HG03571 (cell line): ENCODE data around the gene HOMER1.
A peak's percentile ranks its signal among the peaks of the same experiment; 100 is the strongest.
"Not testable (repeated sequence)": the region's sequence is repeated elsewhere in the genome, so short reads cannot be mapped to it uniquely, and the experiment has no call there.

Experiments
- ATAC-seq: cut with Tn5 transposase; IDR thresholded peaks from one replicate; pipeline ENCODE4 v1.9.1; 2021; ENCODE audit not compliant: unreplicated experiment

The HOMER1 gene

DNA sequence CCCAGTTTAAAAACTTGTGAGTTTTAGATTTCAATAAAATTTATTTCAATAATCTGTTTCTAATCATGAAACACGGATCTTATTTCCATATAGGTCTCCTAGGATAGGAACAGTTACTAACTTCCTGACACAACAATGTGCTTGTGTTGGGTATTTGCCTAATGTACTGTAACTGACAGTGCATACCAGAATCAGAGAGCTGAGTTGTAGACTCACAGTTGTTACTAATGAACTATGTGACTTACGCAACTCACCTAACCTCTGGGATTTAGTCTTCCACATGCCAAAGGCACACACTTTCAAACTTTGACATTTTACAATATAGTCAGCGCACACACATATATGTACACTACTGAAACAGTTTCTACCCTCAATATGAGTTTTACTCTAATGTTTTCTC lies 77.7 kb downstream of the HOMER1 start:
- ATAC-seq, result no peak

DNA sequence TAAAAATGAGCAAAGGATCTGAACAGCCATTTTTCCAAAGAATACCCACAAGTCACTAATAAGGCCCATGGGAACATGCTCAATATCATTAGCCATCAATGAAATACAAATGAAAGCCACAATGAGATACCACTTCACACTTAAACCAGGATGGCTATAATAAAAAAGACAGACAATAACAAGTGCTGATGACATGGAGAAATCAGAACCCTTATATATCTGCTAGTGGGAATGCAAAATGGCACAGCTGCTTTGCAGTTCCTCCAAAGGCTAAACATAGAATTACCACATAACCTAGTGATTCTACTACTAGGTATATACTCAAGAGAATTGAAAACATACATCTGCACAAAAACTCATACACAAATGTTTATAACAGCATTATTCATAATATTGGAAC lies 83.7 kb downstream of the HOMER1 start:
- no peak for ATAC-seq

DNA sequence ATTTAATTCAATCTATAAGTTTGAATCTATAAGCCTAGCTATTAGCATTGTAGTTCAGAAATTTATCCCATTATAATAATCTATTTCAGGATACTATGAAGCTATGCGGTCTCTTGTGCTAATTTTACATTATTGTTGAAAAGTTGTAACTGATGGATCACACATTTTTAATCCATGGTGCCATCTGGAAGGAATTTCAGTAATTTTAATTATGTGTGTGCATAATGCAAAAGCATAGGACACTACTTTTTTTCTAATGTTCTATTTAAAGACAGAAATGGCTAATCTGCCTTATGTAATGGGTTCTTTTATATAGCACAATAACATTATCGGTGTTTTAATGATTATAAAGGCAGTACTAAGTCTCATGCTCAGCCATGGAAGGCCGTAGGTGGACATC lies 90.6 kb downstream of the HOMER1 start:
- ATAC-seq, result no peak

DNA sequence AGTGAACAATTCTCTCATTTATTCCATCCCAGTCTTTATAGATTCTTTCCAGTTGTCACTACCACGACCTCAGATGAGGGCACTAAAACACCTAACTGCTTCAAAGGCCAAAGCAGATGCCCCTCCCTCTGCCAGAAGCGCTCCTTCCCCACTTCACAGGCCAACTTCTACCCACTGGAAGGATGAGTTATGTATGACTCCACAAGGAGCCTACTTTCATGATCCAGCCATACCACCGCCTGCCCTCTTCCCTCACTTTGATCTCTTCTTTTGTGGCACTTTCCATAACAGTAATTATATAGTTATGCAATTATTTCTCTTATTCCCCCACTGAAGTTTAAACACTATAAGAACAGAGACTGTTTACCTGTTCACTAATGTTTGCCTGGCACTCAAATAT lies 93.7 kb downstream of the HOMER1 start:
- ATAC-seq, result no peak

DNA sequence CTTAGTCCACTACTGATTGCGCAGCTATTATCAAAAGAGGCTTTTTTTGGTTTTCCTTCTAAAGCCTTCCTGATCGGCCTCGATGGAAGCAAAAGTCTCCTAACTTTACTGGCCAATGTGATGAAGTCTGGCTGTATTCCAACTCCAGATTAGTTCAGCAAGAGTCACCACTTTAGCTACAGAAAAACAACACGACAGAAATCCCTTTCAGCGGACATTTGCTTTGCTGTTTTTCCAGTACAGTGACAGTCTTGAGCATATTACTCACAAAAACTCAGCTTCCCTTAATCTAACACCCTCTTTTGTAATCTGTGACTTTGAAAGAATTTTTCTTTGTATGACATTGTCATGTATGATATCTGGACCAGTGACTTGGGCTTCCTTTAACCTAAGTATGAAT lies 95.7 kb downstream of the HOMER1 start:
- ATAC-seq, result no peak

DNA sequence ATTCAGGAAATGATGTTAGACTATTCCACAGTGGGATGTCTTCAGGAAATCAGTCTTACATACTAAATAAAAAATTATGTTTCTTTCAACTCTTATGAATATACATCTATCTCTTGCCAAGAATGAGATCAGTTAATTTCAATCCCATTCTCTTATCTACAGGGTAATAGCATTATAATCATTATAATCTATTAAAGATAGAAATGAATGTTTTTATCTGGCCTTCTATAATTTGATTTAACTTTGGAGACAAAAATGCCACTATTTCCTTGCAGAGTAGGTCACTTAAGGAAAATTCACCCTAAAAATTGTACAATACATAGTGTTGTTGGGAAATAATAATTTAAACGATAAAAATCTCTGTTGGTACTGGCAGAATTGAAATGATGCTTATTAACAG lies 96.4 kb downstream of the HOMER1 start:
- no peak for ATAC-seq

DNA sequence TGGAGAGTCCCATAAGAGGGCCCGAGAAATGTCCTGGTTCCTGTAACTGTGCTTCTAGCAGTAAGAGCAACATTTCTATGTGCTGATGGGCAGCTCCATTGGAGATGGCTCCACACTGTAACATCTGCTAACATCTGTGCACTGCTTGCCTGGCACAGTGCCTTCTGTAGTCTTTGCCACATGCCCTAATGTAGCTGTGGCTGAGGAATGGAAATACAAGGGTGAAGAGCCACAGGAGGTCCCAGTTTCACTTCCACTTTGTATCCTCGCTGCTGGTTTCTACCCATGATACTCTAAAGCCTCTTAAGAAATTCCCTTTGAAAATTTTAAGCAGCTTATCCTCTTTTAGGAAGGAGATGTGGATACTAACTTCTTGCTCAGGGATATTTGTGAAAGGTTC lies 97.4 kb downstream of the HOMER1 start:
- ATAC-seq, result peak; percentile 74

DNA sequence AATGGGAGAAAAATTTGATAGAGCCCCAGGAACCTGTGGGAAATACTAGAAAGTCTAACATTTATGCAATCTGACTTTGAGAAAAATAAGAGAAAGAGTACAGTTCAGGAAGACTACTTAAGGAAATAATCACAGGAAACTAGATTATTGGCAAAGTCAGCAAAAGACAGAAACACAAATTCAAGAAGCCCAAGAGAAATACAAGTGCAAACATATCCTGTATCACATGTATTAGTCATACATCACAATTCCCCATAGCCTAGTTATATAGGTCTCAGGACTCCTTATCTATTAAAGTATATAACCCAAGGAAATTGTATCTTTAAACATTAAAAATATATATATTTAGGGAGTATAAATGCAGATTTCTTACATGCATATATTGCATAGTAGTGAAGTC lies 100.8 kb downstream of the HOMER1 start:
- ATAC-seq, result no peak

DNA sequence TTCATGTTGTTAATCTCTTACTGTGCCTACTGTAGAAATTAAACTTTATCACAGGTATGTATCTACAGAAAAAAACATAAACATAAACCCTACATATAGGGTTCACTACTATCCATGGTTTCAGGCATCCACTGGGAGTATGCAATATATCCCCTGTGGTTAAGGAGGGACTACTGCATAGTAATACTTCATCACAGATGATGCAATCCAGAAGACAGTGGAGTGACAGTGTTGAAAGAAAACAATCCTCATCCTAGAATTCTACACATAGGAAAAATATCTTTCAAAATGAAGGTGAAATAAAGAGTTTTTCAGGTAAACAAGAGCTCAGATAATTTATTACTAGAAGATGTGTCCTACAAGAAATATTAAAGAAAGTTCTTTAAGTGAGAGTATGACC lies 105.9 kb downstream of the HOMER1 start:
- no peak for ATAC-seq

DNA sequence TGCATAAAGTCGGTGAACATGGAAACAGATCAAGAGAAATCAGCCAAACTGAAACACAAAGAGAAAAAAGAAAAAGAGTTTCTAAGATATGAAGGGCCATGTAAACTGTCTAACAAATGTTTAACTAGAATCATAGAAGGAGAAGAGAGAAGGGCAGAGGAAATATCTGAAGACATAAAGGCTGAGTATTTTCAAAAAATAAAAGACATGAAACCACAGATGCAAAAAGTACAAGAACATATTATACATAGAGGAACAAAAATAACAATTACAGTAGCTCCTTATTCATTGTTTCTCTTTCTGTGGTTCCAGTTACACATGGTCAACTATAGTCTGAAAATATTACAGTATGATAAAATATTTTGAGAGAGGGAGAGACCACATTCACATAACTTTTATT lies 106.3 kb downstream of the HOMER1 start:
- ATAC-seq, result no peak

DNA sequence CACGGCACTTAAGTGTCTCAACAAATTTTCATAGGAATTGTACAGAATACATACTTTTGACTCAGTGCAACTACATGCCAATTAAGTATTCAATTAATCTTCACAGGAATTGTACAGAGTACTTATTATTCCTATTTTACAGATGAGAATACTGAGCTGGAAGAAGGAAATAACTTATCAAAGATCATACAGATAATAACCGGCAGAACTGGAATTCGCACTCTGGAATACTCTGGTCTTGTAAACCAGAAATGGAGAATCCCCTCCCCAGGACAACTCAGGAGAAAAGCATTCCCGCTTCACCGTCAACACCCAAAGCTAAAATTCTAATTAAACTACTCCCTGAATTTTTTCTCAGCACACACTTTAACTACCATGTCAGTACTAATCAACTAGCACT lies 112.7 kb downstream of the HOMER1 start:
- no peak for ATAC-seq

DNA sequence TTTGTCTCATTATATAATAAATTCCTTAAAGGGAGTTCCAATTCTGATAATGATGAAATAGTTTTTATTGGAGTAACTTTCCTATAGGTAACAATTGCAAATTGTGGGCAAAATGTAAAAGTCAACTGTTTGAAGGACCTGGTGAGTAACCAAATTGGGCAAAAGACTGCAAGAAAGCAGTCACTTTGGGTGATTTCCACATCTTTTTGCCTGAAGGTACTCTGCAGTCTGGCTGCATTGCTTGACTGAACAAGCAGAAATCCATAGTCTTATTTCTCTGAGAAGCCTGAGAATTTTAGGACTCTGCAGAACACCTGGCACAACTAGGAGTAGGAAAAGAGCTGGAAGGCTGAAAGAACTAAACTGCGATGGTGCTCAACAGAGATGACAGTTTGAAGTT lies 114.9 kb downstream of the HOMER1 start:
- no peak for ATAC-seq

DNA sequence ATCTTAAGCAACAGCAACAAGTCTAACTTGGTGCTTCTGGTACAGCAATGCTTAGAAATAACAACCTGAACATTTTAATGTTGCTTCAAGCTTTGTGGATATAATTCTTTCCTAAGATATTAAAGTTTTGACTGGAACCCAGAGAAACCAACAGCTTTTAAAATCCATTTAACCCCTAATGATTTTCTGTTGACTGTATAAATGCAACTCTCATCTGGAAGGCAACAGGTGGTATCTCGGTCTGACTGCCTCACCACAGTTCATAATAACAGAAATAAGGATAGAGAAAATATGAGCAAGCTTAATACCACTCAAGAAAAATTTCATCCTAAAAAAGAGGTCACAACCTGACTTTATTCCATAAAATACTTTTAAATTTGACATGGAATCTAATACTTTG lies 116.9 kb downstream of the HOMER1 start:
- no peak for ATAC-seq

DNA sequence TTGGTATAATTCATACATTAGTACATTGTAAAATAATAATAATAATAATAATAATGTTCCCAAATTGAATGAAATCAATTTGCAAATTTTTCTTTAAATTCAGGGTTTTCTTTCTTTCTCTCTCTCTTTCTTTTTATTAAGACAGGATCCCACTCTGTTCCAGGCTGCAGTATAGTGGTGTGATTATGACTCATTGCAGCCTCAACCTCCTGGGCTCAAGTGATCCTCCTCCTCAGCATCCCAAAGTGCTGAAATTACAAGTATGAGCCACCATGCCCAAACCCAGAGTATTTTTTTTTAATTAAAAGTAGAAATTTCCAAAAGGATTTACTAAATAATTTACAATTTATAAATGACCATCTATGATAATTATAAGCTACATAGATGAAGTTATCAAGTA lies 117.7 kb downstream of the HOMER1 start:
- no peak for ATAC-seq

DNA sequence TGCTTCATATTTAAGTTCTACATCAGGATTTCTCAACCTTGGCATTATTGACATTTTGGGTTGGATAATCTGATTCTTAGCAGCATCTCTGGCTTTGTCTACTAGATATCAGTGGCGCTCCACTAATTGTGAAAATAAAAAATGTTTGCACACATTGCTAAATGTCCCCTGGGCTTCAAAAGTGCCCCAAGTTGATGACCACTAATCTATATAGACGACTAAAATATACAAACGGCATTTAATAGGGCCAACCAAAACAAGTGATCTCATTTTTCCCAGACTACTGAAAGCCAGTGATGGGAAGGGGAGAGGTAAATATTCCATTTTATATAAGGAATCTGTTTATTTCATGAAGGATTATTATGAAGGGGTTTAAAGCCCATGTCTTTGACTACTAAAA lies 118.6 kb downstream of the HOMER1 start:
- ATAC-seq, result no peak

DNA sequence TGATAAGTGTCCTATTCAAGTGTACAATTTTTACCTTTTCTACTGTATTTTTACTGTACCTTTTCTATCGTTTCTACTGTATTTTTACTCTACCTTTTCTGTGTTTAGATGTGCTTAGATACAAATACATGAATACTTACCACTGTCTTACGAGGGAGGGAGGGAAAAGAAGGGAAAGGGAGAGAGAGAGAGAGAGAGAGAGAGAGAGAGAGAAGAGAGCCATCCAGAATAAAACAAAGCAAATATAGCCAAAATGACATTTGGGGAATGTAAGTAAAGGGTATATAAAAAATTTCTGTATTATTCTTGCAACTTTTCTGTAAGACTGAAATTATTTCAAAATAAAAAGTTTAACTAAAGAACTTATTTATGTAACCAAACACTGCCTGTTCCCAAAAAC lies 121.2 kb downstream of the HOMER1 start:
- no peak for ATAC-seq

DNA sequence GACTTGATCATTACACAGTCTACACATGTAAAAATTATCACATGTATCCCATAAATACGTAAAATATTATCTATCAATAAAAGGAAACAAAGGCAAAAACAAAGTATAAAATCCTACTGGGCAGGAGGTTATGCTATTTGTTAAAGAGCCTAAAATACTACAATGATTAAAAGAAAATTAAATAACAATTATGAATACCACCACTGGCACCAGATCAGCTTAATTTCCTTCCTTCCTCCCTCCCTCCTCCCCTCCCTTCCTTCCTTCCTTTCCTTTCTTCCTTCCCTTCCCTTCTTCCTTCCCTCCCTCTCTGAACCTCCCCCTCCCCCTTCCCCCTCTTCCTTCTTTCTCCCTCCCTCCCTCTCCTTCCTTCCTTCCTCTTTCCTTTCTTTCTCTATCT lies 127.3 kb downstream of the HOMER1 start:
- ATAC-seq, result no peak

DNA sequence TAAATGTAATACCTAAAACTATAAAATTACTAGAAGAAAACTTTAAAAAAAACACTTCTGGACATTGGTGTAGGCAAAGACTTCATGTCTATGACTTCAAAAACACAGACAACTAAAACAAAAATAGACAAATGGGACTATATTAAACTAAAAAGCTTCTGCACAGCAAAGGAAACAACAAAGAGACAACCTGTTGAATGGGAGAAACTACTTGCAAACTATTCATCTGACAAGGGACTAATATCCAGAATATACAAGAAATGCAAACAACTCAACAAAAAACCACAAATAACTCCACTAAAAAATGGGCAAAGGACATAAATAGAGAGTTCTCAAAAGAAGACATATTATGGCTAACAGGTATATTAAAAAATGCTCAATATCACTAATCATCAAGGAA lies 128.8 kb downstream of the HOMER1 start:
- not testable (repeated sequence) for ATAC-seq

DNA sequence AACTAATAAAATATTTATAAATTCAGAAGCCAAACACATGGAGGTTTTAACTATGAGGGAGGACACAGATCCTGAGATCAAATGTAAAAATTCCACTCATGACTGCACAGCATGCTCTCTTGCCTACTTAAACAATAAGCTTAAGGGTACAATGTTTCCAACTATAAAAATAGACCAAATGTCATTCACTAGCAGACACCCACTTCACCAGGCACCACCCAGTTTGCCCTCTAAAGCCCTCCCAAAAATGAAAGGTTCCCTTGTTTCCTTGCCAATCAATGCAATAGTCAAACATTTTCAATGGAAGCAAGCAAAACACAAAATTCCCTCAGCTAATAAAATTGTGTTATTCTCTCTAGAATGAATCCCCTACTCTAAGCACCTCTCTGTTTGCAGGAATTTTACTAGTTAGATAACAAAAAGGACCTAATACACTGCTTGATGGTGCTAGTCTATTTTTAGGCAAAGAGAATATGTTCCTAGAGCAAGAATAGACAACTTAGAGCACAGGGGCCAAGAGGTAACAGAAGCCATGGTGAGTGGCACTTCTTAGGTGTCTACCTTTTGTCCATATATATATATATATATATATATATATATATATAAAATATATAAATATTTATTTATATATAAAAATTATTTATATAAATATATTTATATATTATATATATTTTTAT lies 135.3 kb downstream of the HOMER1 start:
- ATAC-seq, result no peak

DNA sequence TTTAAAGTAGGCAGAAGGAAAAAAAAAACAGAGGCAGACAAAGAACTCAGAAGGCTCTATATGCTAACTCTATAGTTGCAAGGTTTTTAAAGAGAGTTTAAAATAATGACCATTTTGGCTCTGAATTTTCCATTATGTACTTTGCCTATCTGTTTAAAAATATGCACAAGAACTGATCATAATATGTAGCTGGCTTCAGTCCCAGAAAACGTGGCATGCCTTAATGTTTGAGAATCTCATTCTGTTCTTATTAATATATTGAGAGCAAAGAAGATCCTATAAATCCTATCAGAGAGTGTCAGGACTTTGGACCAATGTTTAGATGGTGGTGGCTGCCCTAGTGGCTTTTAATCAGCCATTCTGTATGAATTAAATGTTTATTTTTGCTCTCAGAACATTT lies 156.5 kb downstream of the HOMER1 start:
- ATAC-seq, result no peak

DNA sequence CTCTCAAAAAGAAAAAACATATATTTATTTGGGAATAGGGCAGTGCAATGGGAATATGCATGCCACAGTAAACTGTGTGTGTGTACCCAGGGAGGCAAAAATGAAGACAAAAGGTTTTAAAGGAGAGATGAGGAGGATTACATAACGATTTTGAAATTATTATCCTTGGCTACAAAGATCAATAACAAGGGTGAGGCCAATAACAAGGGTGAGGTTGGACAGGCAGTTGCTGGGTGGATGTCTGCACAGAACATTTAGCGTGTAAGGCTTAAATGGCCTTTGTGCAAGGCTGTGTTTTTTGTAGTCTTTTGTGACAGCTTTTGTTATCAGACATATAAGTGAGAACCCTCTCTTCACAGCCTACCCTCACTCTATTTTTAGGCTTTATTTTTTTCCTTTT lies 164.1 kb downstream of the HOMER1 start:
- no peak for ATAC-seq

DNA sequence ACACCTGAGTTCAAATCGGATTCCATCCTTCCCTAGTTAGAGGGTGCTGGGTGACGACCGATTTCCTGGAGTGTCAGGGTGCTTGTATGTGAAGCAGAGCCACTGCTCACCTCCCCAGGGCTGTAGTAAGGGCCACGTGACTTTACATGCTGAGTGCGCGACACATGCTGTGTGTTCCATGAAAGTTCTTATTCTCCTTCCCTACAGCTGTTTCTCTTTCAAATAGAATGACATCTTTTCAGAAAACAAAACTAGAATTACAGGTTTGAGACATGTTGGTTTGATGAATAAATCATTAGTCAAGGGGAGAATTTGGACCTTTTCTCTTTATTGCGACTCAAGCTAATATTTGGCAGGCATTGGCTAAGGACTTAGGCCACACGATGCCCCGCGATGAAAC lies 164.9 kb downstream of the HOMER1 start:
- no peak for ATAC-seq

DNA sequence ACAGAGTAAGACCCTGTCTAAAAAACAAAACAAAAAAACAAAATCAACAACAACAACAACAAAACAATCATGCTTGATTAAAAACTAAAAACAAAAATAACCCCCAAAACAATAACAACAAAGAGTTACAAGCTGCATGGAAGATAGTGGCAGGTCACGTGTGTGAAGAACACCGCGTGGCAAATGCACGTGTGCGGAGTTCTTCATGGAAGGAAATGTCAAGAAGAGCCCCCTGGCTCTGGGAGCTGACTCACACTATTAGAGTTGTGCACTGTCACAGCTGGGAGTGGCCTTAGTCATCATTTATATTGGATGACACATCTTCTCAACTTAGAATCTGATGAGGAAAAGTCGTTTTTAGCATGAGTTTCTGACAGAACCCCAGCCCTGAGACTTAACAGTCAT lies 167.5 kb downstream of the HOMER1 start:
- ATAC-seq, result no peak
